Activated CD4-positive, CD25-positive, alpha-beta regulatory T cell treated with anti-CD3 and anti-CD28 coated beads, Interleukin-2, amount 50 U/mL, for 72 hours (primary cell): ENCODE results near the gene DSCAML1.

Experiments
- DNase-seq: peaks from one replicate; pipeline ENCODE4 v3.0.0; 2021

The DSCAML1 gene

DNA sequence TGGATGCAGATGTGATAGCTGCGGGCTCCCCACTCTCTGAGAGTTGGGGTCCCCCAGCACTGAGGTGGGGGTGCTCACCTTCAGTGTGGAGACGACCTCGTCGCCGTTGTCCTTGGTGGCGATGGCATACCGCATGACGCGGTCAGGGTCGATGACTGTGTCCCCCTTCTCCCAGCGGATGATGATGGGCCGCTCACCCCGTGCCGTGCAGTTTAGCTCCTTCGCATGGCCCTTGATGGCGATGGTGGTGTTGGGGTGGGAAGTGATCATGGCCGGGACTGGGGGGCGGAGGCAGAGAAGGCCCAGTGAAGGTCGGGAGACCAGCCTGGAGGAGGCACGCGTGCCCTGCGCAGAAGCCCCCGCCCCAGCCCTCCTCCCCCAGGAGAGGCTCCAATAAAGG lies 315.1 kb downstream of the DSCAML1 start:
- DNase-seq: no peak

DNA sequence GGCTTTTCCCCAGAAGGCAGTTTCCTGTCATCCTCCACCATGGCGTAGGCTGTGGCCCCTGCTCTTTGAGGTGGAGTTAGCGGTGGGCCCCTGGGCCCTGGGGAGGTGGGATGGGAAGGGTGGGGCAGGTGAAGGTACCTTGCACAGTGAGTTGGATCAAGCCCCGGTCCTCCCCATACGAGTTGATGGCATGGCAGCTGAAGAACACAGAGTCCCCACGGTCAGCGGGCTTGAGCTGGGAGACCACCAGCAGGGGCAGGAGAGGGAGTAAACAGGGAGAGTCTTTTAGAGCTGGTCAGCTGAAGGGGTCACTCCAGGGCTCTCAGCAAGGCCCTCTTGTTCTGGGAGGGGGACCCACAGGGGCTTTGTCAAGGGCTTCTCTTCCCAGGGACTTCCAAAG lies 316.0 kb downstream of the DSCAML1 start:
- no peak for DNase-seq

DNA sequence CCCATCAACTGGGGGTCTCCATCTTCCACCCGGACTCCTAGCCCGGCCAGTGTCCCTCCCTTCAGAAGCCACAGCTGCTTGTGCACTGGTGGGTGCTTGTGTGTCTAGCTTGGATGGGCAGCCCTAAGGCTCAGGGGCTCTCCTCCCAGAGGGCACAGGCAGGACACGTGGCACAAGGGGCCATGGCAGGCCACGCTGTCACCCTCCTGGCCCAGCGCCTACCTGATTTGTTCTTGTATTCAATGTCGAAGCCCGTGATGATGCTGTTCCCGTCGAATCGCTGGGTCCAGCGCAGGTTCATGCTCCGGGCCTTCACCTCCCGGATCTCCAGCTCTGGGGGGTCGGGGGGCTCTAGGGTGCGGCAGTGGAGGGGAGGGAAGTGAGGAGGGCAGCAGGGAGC lies 316.8 kb downstream of the DSCAML1 start:
- DNase-seq: no peak

DNA sequence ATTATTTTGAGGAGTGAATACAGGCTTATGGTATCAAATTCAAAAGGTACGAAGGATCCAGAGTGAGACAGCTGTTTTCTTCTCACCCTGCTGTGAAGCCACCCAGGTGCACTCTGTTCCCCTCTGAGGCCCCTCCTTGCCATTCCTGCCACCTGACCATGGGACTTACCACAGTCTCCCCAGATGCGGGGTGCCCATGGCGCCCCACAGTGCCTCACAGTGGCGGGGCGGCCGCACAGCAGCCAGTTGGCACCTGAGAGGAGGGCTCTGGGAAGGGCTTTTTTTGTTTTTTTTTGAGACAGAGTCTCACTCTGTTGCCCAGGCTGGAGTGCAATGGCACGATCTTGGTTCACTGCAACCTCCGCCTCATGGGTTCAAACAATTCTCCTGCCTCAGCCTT lies 317.6 kb downstream of the DSCAML1 start:
- DNase-seq: no peak

DNA sequence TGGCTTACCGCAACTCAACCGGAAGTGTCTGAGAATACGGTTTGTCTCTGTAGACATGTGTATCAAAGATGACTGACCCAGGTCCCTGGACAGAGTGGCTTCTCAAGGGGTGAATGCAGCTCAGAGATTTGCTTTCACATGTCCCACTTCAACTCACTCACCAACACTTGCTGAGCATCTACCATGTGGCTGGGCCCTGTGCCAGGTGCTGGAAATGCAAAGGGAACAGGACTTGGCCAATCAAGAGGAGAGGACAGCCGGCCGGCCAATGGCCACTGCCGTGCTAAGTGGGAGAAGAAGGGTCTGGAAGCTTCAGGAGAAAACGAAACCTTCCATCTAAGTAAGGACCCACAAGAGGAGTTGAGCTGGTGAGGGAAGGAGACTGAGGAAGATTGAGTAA lies 318.1 kb downstream of the DSCAML1 start:
- no peak for DNase-seq

DNA sequence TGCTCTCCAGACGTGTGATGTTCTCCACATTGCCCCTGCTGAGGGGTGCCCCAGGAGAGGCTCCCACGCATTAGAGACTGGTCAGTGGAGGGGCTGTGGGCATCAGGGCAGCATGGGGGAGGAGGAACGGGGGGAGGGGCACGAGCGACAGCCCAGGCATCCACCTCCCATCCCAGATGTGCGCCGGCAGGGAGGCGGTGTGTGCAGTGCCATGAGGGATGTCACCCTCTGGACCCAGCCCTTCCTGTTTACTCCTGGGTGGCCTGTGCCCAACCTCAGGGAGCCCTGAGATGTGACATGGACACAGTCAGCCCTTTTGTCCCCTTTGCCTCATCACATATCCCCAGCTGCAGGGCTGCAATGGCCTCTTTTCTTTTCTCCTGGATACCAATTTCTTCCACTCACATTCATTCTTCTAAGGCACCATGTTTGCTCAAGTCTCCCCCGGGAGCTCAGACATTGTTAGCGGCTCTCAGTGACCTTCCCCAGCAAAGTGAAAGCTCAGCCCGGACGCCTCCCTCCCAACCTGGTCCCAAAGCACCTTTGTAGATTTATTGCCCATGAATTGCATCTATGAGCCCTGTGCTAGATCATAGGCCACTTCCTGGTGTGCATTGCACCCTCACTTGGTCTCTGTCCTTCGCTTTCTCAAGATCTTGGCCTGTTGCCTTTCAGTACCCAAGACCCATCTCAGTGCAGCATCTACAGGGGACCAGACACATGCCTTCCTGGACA lies 318.7 kb downstream of the DSCAML1 start:
- no peak for DNase-seq

DNA sequence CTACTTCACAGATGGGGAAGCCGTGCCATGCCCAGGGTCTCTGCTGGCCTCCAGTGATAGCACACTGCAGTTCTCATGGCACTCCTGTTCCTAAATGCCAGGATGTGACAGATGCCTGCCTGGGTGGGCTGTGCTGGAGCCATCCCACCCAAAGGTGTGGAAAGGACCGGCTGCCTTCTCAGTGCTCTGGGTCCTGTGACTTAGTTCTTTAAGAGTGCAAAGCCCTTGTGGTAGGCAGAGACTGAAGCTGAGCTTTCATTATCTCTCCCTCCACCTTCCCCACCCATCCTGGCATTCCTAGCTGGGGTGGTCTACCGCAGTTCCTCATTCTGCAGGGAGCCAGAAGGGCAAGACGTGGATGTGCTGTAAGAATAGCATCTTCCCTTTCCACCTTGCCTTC lies 319.3 kb downstream of the DSCAML1 start:
- DNase-seq: no peak

DNA sequence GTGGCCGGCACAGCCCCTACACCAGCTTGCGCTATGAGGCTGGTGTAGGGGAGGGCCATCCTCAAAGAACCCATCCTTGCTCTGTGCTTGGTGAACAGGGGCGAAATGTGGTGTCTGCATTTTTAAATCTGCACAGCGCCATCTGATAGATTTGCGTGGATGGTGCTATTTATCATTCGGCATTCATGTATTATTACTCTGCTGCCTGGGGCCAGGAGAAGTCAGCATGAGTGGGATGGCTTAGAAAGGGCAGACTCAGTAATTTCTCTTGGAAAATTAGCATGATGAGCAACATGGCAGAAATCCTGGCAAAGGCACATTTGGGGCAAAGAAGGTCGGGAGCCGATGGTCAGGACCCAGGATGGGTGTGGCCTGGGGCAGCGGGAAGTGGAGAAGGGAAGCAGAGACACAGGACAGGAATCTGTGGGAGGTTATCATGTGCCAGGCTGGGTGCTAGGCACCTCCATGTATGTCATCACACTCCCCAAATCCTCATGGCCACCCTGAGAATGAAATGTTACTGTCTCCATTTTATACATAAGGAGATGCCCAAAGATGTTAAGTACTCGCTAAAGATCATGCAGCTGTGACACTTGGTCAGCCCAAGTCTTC lies 320.4 kb downstream of the DSCAML1 start:
- DNase-seq: no peak

DNA sequence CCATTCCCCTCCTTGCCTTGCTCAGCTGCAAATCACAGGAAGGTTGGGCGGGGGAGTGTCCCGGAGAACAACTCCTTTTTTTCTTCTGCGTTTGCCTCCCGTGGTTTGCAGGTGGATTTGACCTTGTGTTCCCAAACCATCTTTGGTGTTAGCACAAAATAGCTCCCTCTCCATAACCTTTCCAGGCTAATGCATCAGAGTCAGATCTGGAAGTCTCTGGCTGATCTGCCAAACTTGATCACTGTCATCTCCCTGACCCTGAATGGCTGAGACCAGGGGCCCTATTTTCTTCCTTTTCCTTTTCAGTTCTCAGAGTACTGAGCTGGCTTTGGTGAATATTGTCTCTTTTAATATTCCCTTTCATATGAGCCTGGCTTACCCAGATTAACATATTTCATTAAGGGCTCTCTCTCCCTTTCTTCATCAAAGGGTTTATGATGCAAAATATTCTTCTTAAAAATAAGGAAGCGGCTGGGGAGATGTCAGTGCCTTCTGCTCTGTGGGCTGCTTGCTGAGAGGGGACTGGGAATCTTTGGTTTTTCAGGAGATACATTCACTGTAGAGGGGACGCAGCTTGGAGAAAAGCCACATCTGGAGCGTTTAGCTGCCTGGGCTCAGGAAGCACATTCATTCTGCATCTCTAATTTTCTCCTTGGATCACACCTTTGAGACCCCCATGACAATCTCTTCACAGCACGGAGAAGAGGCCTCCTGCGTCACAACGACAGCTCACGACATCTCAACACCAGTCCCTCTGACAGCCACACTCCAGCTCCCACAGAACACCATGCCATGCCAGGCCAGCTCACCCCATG lies 321.1 kb downstream of the DSCAML1 start:
- no peak for DNase-seq

DNA sequence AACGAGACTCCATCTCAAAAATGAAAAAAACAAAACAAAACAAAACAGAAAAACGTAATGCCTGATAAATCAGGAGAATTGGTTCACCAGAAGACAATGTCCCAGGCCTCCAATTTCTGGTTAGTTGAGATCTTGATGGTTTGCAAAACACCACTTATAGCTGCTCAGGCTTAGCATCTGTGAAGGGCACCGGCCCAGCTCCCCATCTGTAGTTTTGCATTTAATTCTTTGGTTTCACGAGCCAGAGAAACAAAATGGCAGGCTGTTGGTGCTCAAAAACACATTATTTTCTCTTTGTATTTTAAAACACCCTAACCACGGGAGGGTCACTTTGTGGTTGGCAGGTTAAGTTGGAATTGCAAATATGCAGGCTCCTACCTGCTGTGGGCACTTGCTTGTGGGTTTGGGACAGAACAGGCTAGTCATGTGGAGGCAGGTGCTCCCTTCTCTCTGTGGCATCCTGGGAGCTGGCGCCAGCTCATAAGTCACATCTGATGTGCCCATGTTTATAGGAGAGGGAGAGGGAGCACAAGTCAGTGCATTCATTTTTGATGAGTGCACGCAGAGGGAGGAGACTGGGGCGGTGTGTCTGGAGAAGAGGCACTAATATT lies 323.4 kb downstream of the DSCAML1 start:
- no peak for DNase-seq

DNA sequence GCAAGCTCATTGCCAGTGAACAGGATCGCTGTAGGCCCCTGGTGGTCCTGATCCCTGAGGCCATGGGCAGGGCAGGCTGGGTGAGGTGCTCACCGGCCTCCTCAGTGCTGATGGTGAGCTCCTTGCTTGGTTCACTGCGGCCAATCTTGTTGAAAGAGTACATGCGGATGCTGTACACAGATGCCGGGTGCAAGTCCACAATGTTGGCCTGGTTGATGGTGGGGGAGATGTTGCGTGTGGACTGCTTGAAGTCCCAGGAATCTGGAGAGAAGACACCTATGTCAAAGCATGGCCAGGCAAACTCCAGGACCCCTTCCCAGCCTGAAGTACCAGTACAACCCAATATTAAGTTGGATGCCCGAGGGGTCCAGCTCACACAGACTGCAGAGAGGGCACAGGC lies 325.2 kb downstream of the DSCAML1 start:
- DNase-seq: no peak

DNA sequence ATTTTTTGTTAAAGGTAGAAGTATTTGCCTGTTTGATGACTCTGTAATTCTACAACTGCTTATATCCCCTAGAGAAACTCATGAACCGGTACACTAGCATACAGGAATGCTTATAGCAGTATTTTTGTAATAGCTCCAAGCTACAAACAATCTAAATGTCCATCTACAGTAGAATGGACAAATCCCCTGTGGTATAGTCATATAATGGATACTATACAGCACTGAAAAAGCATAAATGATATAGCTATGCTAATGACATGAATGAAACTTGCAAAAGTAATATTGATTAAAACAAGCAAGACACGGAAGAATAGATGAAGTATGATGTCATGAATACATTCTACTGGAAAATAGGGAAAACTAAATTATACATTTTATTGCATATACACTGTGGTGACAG lies 326.4 kb downstream of the DSCAML1 start:
- DNase-seq: no peak

DNA sequence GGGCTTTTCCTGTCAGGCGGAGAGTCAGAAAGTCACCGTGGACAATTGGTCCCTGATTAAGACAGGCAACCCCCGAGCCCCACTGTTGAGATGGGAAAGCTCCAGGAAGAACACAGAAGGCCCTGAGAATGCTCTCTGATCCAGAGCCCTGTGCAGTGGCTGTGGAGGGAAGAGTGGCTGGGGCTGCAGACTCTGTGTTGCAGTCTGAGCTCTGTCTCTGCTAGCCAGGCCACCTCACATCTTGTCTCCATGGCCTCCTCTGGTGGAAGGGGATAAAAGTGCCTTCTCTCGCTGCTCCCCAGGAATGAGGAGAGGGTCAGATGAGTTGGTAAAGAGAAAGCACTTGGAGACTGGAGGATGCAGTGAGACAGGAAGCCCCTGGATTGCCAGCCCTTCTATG lies 328.1 kb downstream of the DSCAML1 start:
- DNase-seq: no peak

DNA sequence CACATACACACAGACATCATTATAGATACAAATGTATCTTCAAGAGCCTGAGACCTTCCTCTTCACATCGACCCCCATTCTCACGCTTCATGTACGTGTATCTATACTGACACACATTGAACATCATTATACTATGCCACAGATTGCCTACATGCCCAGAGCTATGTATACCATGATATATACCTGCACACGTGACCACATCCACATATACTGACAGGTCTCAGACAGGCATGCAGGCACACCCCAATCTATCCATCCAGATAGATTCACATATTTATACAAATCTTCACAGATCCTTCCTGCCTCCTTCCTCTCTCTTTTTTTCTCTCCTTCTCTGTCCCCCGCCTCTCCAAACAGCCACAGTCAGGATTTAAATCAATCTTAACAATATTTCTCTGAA lies 329.2 kb downstream of the DSCAML1 start:
- DNase-seq: no peak

DNA sequence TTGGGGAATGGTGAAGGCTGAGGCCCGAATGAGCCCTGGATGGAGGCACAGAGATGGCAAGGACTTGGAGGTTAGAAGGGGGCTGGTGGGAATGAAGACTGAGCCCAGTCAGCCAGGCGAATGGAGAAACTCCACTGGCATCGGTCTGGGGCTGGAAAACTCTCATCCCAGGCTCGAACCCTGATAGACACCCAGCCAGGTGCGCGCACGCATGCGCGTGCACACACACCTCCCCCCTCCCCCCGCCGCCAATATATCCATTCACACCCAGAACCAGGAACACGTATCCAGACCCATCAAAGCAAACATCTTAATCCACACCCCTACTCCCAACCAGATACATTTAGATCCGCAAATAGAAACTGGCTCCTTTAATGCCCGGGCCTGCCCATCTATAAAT lies 330.1 kb downstream of the DSCAML1 start:
- DNase-seq: no peak

DNA sequence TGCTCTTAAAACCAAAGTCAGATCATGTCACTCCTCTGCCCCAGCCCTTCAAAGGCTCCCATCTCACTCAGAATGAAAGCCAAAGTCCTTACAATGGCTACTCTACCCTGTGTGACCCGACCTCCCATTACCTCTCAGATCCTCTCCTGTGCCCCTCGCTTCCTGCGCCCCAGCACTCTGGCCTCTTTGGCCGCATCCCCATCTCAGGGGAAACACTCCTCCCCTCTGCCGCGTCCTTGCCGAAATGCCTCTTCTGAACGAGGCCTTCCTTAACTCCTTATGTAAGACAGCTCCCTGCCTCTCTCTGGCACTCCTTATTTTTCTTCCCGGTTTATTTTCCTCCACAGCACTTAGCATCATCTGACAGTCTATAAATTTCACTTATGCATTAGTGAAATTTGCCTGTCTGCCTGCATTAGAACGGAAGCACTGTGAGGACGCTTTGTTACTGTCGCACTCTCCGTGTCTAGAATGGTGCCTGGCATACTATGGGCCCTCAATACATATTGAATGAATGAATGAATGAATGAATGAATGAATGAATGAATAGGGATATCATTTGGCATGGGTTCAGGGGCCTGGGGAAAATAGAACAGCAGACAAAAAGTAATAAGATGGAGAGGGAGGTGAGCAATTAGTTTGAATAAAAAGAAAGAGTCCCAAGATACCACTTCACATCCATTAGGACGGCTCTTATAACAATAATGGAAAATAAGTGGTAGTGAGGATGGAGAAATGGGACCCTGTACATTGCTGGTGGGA lies 331.6 kb downstream of the DSCAML1 start:
- DNase-seq: no peak

DNA sequence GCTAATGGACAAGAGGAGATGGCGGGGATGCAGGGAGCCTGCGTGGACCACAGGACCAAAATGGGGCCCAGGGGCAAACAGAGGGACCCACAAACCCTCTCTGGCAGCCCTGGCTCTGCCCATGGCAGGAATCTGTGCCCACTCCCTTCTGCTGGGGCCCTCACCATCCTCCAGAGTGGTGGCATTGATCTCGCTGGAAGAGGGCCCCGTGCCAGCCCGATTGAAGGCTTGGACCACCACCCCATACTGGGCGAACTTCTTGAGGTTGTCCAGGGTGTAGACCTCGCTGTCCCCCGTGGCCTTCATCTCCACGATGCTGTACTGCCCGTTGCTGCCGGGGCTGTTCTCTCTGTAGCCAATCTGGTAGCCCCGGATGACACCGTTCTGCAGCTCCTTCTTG lies 332.2 kb downstream of the DSCAML1 start:
- DNase-seq: no peak

DNA sequence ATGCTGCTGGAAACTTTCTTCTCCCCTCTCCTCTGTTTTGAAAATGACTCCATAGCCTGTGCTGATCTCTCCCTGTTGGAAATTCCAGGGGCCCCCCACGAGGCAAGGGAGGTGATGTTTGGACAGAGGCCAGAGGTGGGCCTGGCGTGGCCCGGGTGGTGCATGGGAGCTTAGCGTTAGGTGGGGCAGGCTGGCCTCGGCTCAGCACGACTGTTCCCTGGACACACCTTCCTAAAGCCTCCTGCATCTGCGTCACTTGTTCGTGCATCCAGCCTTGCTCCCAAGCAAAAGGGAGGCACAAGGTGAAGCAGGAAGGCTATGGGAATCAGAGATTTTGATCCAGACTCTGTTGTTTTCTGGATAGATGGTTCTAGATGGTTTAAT lies 334.2 kb downstream of the DSCAML1 start:
- DNase-seq: no peak

DNA sequence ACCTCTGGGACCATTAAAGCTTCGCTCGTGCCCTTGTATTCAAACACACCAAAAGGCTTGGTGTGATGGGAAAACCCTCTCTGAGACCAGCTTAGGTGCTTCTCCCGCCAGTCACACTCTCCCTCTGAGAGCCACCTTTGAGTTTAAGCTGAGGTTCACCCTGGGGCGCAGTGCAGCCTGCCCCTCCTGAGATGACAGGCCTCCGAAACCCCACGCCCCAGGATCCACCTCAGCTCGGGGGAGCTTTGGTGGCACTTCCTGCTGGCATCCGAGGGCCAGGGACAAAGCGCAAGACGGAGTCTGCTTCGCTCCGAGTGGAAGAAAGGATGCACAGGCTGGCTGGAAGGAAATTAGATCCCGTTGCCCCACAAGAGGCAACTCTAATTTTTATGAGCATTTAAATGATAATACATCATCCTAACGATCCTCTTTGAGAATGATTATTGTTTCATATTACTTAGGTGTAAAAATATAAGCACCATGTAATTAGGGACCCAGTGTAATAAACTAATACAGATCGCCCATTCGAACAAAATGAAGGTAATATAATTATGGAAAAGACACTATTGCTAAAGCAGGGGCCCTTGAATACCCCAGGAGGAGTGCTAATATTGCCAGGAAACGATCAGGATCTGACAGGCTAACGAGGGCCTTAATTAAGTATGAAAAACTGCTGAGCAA lies 334.7 kb downstream of the DSCAML1 start:
- DNase-seq: no peak

DNA sequence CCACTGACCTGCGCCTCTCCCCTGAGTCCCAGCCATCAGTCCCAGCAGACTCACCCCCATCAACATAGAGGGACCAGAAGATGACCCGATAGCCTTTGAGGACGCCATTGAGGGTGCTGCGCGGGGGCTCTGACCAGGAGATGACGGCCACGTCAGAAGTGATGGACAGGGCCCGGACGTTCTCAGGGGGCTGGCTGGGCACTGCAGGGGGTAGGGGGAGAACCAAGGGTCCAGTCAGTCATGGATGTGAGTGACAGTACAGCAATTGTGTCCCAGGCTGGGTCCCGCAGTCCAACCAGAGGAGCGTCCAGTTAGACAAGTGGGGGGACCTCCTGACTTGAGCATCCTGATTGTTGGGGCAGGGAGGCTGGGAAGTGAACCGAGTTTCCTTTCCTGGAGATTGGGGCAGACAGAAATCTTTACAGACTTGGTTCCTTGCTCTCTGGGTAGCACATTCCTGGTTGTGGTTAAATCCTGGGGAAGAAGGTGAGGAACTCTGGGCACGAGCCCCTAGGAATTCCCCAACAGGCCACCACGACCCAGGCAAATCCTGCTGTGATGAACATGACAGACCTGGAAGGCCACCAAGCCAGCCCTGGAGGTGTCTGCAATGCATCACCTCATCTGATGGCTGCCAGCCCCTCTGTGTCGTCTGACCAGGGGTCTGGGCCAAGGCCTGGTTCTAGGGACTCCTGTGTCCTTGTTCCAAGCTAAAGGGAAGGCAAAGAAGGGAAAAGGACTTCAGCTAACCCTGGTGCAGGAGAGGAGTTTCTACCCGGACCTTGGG lies 335.4 kb downstream of the DSCAML1 start:
- DNase-seq: no peak

DNA sequence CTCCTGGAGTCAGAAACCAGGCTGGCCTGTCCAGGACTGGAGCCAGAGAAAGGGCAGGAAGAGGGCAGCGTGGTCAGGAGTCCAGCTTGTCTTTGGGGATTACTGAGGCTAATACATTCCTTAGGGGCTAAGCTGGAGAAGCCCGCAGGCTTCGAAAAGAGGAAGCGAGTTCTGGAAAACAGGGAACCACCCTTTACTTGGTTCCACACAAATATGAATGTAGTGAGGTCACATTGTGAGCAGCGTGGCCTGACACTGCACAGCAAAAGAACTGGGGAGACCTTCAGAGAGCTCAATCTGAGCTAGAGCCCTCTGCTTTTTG lies 337.1 kb downstream of the DSCAML1 start:
- DNase-seq: no peak
